Fibroblast of pulmonary artery (primary cell): ENCODE measurements around the gene PRKCE.

Source experiments
- DNase-seq: peaks from one replicate; pipeline ENCODE4 v3.0.0-alpha.2; 2010; ENCODE audit warnings: low read depth
- H3K4me3 ChIP-seq: replicated peaks from 2 replicates; pipeline ENCODE4 v1.5.1; 2011; ENCODE audit warnings: low read depth, mild to moderate bottlenecking, control low read depth, low read length, moderate library complexity
- CTCF ChIP-seq: IDR thresholded peaks from 2 replicates; pipeline ENCODE4 v1.5.1; 2011; ENCODE audit warnings: mild to moderate bottlenecking, control low read depth, low read length, inconsistent platforms; ENCODE audit errors: missing control alignments

The PRKCE gene

DNA sequence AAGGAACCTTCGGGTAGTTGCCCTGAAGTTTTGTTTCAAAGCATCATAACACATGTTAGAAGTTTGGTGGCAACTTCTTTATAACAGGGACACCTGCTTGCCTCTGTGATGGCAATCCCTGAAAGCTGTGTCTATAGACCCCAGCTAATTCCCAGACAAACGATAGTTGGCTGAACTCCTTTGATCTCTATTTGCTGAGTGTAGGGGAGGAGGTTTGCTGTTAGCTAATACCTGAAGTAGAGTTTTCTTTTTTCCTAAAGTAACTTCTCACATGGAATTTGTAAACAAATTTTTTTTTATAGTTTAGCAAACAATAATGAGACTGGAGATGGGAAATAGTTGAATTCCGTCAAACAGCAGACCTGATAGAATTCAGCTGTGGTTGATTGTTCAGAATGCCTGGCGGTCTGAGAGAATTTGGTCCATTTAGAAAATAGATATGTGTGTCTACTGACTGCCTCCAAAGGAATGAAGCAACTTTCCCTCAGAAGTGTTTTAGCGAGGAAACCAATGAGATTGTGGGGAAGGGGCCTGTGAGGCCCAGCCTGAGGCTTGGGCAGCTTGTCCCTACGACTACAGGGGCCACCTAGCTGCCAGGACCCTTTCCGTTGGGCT lies 522.3 kb downstream of the PRKCE start:
- no peak for TF ChIP-seq CTCF
- no peak overlapping the region for H3K4me3 ChIP-seq
- DNase-seq: no peak

GRCh38 chr2:46174345-46175170 lies 523.1 kb downstream of the PRKCE start:
- TF ChIP-seq CTCF: no peak
- H3K4me3 ChIP-seq: no peak overlapping the region
- no peak for DNase-seq

GRCh38 chr2:46175419-46175818 lies 523.9 kb downstream of the PRKCE start:
- peak; percentile 58 for DNase-seq
- no peak for TF ChIP-seq CTCF
- H3K4me3 ChIP-seq: no peak overlapping the region

- H3K4me3 ChIP-seq: no peak overlapping the region
- TF ChIP-seq CTCF: no peak
- DNase-seq: peak; percentile 57
Observed at GRCh38 chr2:46177461-46178089, 526.1 kb downstream of the PRKCE start.

GRCh38 chr2:46179037-46179621 lies 527.7 kb downstream of the PRKCE start:
- no peak for TF ChIP-seq CTCF
- no peak overlapping the region for H3K4me3 ChIP-seq
- peak; percentile 99 for DNase-seq

- no peak overlapping the region for H3K4me3 ChIP-seq
- TF ChIP-seq CTCF: no peak
- no peak for DNase-seq
Observed at GRCh38 chr2:46180189-46180588, 528.7 kb downstream of the PRKCE start.
